SJSA1 (cell line): ENCODE results near the gene CTNNA2. TPM values are rescaled to one million over a fixed set of nuclear protein-coding genes. Genes with fewer than 3 reads are reported as not detected.

Experiments
- DNase-seq, 2 experiments: peaks; one replicate each; pipeline ENCODE4 v3.0.0-alpha.2; 2015 to 2020; ENCODE audit warnings: low spot score in 2 of 2, low read depth in 1 of 2
- H3K27ac ChIP-seq: fragments of 250-450 bp; sonication (Bioruptor Pico); 2 replicates; pipeline ENCODE4 v1.5.1; 2020; ENCODE audit warnings: mild to moderate bottlenecking, moderate library complexity
- H3K27me3 ChIP-seq: fragments of 250-450 bp; sonication (Bioruptor Pico); replicated peaks from 2 replicates; pipeline ENCODE4 v1.5.1; 2020; ENCODE audit warnings: mild to moderate bottlenecking, moderate library complexity
- H3K36me3 ChIP-seq: fragments of 250-450 bp; sonication (Bioruptor Pico); 2 replicates; pipeline ENCODE4 v1.5.1; 2020; ENCODE audit warnings: mild to moderate bottlenecking
- H3K4me1 ChIP-seq: fragments of 250-450 bp; sonication (Bioruptor Pico); replicated peaks from 2 replicates; pipeline ENCODE4 v1.6.1; 2021; ENCODE audit warnings: mild to moderate bottlenecking
- H3K4me3 ChIP-seq: fragments of 250-450 bp; sonication (Bioruptor Pico); 2 replicates; pipeline ENCODE4 v1.5.1; 2020; ENCODE audit warnings: mild to moderate bottlenecking
- H3K9me3 ChIP-seq: fragments of 250-450 bp; sonication (Bioruptor Pico); replicated peaks from 2 replicates; pipeline ENCODE4 v1.5.1; 2020; ENCODE audit warnings: mild to moderate bottlenecking
- total RNA-seq: library from RNA; depleted of rRNA; stranded (reverse); fragments of >200 nt; shearing (Covaris generic); gene quantifications from 2 replicates; pipeline ENCODE4 v1.2.3, GENCODE V29; 2014

CTNNA2 gene
- total RNA-seq, 1 experiment from 2014 or later, result not detected

DNA sequence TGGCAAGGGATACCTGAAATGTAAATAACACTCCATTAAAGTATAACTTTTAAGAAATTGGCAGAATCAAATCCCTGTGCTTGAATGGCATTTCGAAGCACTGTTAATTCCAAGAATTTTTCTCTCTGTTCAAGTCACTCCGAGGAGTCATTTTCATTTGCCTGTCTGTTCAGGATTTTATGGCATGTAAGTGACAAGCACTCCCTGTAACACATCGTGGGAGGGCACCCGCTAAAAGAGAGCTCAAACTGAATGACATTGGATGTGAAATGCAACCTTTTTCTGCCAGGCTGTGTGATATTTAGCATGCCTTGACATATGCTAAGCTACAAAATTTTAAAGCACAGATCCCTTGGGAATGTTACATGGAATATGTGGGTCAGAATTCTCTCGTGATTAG lies 452.1 kb downstream of the CTNNA2 start:
- H3K4me3 ChIP-seq, result no peak overlapping the region
- no peaks in the 10 kb centered on the region for H3K27me3 ChIP-seq
- peaks cover 9% of the 10 kb centered on the region for H3K4me1 ChIP-seq
- no peak overlapping the region for H3K27ac ChIP-seq
- no peaks in the 10 kb centered on the region for H3K36me3 ChIP-seq
- H3K9me3 ChIP-seq, result no peaks in the 10 kb centered on the region
- DNase-seq, result no peak

- DNase-seq, result no peak
These were observed 453.5 kb downstream of the CTNNA2 start for GRCh38 chr2:79966369-79966768.

GRCh38 chr2:79966882-79967281 lies 454.0 kb downstream of the CTNNA2 start:
- Histone ChIP-seq H3K27me3 (no peaks in the 10 kb centered on the region), H3K9me3 (no peaks in the 10 kb centered on the region), H3K36me3 (no peaks in the 10 kb centered on the region), H3K4me3 (no peak overlapping the region), H3K27ac (no peak overlapping the region), H3K4me1 (peaks cover 12% of the 10 kb centered on the region)
- no peak for DNase-seq

More at GRCh38 chr2:79966369-79966768, 453.5 kb downstream of the CTNNA2 start:
- H3K9me3 ChIP-seq, result no peaks in the 10 kb centered on the region
- H3K4me1 ChIP-seq, result peaks cover 9% of the 10 kb centered on the region
- no peaks in the 10 kb centered on the region for H3K27me3 ChIP-seq
- H3K27ac ChIP-seq, result no peak overlapping the region
- H3K36me3 ChIP-seq, result no peaks in the 10 kb centered on the region
- H3K4me3 ChIP-seq, result no peak overlapping the region

DNA sequence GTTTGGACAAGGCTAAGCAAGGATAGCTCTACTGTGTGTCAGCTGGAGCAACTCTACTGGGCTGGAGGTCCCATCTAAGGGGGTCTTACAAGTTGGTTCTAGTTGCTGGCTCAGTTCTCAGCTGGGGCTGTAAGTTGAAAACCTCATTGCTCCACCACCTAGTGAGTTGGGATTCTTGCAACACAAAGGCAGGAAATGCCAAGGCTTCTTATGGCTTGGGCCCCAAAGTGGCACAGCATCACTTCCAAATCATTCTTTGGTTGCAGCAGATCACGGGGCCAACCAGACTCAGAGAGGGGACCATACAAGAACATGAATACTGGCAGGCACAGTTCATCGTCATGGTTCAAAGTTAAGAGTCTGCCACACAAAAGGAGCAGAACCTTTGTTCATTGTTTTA lies 459.0 kb downstream of the CTNNA2 start:
- Histone ChIP-seq H3K4me3 (no peak overlapping the region), H3K9me3 (no peaks in the 10 kb centered on the region), H3K4me1 (peaks cover 5% of the 10 kb centered on the region), H3K27ac (no peak overlapping the region), H3K27me3 (no peaks in the 10 kb centered on the region), H3K36me3 (no peaks in the 10 kb centered on the region)
- no peak for DNase-seq

- Histone ChIP-seq H3K27ac (no peak overlapping the region), H3K4me3 (no peak overlapping the region), H3K27me3 (no peaks in the 10 kb centered on the region), H3K4me1 (peaks cover 5% of the 10 kb centered on the region), H3K36me3 (no peaks in the 10 kb centered on the region), H3K9me3 (no peaks in the 10 kb centered on the region)
- no peak for DNase-seq
These were observed 459.8 kb downstream of the CTNNA2 start for GRCh38 chr2:79972661-79973060.

DNA sequence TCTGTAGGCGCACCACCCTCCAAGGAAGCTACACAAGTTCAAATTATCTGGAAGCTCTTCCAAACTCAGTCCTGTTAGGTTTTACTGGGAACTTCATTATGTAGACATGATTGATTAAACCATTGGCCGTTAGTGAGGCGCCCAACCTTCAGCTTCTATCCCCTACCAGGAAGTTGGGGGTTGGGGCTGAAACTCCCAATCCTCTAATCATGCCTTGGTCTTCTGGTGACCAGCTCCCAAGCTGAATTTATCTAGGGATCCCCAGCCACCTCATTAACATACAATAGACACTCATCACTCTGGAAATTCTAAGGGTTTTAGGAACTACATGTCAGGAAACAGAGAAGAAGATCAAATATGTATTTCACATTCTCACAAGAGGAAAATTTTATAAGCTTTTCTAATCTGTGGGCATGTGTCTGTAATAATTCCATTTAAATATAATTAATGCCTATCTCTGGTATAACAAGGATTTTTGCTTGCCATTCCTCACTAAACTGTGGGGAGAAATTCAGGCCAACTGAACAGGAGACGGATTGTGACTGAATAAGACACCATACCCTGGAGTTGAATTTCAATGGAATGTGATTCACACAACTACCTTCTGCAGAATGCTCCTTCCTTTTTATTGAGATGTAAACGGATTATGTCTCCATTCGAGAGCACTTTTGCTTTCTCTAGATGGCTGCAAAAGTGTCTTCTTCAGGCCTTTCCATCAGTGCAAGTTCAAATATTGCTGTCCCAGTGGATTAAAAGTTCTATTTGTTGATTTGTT lies 463.1 kb downstream of the CTNNA2 start:
- no peak overlapping the region for H3K27ac ChIP-seq
- peaks cover 5% of the 10 kb centered on the region for H3K4me1 ChIP-seq
- no peak overlapping the region for H3K4me3 ChIP-seq
- H3K9me3 ChIP-seq, result no peaks in the 10 kb centered on the region
- H3K36me3 ChIP-seq, result no peaks in the 10 kb centered on the region
- no peak for DNase-seq
- H3K27me3 ChIP-seq, result no peaks in the 10 kb centered on the region

DNA sequence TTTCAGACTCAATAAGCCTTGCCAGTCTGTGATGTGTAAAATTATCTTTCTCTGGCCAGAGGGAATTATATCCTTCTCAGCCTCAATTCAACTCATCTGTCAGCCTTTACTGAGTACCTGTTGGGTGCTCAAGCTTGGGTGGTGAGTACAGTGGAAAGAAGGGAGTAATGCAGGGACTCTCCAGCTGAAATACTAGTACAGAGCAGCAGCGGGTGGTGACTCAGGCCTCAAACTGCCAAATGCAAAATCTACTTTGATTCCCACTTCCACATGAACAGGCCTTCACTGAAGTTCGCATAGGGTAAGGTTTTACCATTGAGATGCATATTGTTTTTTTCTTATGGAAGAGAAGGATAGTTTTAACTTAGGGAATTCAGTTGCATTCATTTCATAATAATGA lies 464.9 kb downstream of the CTNNA2 start:
- Histone ChIP-seq H3K27ac (no peak overlapping the region), H3K9me3 (no peaks in the 10 kb centered on the region), H3K27me3 (no peaks in the 10 kb centered on the region), H3K4me1 (no peaks in the 10 kb centered on the region), H3K4me3 (no peak overlapping the region), H3K36me3 (no peaks in the 10 kb centered on the region)
- DNase-seq, result no peak

DNA sequence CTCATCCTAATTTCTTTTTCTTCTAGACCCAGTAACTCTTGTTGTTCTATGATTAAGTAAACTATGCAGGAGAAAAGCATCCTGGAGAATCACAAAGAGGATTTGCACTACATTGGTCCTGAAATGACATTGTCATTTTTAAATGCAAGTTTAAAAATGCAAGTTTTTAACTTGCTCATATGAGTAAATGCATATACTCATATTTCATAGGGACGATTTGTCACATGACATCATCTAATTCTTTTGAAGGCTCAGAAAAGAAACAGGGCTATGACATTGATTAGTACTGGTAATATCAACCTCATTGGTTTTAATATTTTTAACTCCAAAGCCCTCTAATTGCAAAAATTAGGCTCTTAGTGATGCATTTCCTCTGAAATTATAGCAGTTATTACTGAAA lies 467.3 kb downstream of the CTNNA2 start:
- DNase-seq, result no peak
- H3K27ac ChIP-seq, result no peak overlapping the region

GRCh38 chr2:79980816-79981215 lies 468.0 kb downstream of the CTNNA2 start:
- no peaks in the 10 kb centered on the region for H3K27me3 ChIP-seq
- H3K4me3 ChIP-seq, result no peak overlapping the region
- DNase-seq, result no peak
- no peaks in the 10 kb centered on the region for H3K36me3 ChIP-seq
- H3K27ac ChIP-seq, result no peak overlapping the region
- no peaks in the 10 kb centered on the region for H3K9me3 ChIP-seq
- no peaks in the 10 kb centered on the region for H3K4me1 ChIP-seq

More for the DNA sequence above, 467.3 kb downstream of the CTNNA2 start:
- no peaks in the 10 kb centered on the region for H3K9me3 ChIP-seq
- no peaks in the 10 kb centered on the region for H3K36me3 ChIP-seq
- no peak overlapping the region for H3K4me3 ChIP-seq
- no peaks in the 10 kb centered on the region for H3K4me1 ChIP-seq
- no peaks in the 10 kb centered on the region for H3K27me3 ChIP-seq

GRCh38 chr2:79981316-79981715 lies 468.5 kb downstream of the CTNNA2 start:
- Histone ChIP-seq H3K36me3 (no peaks in the 10 kb centered on the region), H3K4me1 (no peaks in the 10 kb centered on the region), H3K27ac (no peak overlapping the region), H3K4me3 (no peak overlapping the region), H3K9me3 (no peaks in the 10 kb centered on the region), H3K27me3 (no peaks in the 10 kb centered on the region)
- no peak for DNase-seq

DNA sequence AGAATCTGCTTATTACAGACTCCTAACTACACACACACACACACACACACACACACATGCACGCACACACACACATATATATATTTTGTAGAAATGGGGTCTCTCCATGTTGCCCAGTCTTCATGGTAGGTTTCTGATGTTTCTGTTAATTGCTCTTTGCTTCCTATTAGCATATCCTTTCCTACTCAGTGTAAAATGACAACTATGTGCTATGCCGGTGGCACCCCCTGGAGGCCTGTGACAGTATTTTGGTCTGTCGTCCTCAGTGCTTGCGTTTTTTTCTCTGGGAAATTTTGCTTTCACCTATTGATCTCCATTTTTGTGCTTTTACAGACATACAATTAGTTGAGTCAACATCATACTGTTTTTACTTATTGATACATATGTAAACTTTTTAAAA lies 469.6 kb downstream of the CTNNA2 start:
- no peak overlapping the region for H3K27ac ChIP-seq
- no peaks in the 10 kb centered on the region for H3K4me1 ChIP-seq
- no peaks in the 10 kb centered on the region for H3K9me3 ChIP-seq
- H3K27me3 ChIP-seq, result no peaks in the 10 kb centered on the region
- no peaks in the 10 kb centered on the region for H3K36me3 ChIP-seq
- DNase-seq, result no peak
- no peak overlapping the region for H3K4me3 ChIP-seq

DNA sequence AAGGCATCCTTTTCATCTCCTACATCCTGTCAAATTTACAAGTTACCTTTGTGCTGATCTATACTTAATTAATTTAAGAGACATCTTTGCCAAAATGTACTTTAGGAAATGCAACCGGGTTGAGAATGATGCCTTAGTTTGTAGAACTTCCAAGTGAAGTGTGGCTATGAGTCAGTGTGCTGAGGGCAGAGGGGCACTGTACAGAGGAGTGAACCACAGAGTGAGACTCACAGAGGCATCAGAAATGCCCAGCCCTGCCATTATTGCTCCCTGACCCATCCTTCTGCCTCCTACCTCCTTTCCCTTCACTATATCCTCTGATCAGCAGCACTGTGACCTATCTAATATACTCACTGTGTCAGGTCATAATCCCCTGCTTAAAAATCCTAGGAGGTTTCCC lies 471.6 kb downstream of the CTNNA2 start:
- H3K27me3 ChIP-seq, result no peaks in the 10 kb centered on the region
- no peaks in the 10 kb centered on the region for H3K4me1 ChIP-seq
- no peaks in the 10 kb centered on the region for H3K36me3 ChIP-seq
- H3K4me3 ChIP-seq, result no peak overlapping the region
- no peaks in the 10 kb centered on the region for H3K9me3 ChIP-seq
- H3K27ac ChIP-seq, result no peak overlapping the region
- no peak for DNase-seq

DNA sequence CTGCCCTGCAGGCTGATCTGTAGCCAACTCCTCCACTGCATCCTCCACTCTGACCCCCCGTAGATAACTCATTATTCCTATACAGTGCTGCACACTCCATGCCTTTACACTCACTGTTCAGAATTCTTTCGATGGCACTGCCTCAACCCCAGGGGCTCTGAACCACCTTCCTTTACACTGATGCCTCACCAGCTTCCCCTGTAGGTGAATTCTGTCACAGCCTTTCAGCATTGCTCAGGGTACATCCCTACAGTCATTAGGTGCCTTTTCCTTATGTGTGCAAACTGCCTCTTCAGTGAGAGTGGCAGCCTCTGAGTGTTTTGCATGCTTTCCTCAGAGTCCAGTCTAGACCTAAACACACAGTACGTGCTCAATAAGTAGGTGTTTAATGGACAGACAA lies 472.3 kb downstream of the CTNNA2 start:
- Histone ChIP-seq H3K27ac (no peak overlapping the region), H3K36me3 (no peaks in the 10 kb centered on the region)
- DNase-seq, result no peak

GRCh38 chr2:79985571-79985970 lies 472.7 kb downstream of the CTNNA2 start:
- H3K4me1 ChIP-seq, result no peaks in the 10 kb centered on the region
- DNase-seq, result no peak
- H3K27me3 ChIP-seq, result no peaks in the 10 kb centered on the region
- no peaks in the 10 kb centered on the region for H3K36me3 ChIP-seq
- H3K9me3 ChIP-seq, result no peaks in the 10 kb centered on the region
- no peak overlapping the region for H3K27ac ChIP-seq
- H3K4me3 ChIP-seq, result no peak overlapping the region

More for the DNA sequence above, 472.3 kb downstream of the CTNNA2 start:
- Histone ChIP-seq H3K27me3 (no peaks in the 10 kb centered on the region), H3K9me3 (no peaks in the 10 kb centered on the region), H3K4me1 (no peaks in the 10 kb centered on the region), H3K4me3 (no peak overlapping the region)

DNA sequence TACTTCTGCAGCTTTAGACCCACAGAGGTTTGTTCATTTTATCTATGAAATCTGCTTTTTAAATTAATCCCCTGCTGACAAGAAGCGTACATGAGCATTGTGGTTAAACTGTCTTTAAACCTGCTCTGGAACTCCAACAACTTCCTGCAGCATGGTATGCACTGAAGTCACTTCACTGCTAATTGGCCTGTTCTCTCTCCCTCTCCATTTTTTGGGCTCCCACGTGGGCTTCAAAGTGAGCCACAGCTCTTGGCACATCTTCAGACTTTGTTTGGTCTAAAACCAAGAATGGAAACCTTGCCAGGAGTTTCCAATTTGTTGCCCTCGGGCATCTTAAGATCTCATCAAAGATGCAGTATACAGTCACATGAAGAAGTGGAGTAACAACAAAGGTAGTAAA lies 480.3 kb downstream of the CTNNA2 start:
- no peak for DNase-seq
- H3K4me1 ChIP-seq, result peaks cover 25% of the 10 kb centered on the region
- no peak overlapping the region for H3K4me3 ChIP-seq
- H3K36me3 ChIP-seq, result no peaks in the 10 kb centered on the region
- no peaks in the 10 kb centered on the region for H3K27me3 ChIP-seq
- H3K27ac ChIP-seq, result no peak overlapping the region; the same call in 1 of the 2 replicates
- no peaks in the 10 kb centered on the region for H3K9me3 ChIP-seq
